Measurements from ENCODE around the gene SNED1. TPM values are rescaled to one million over a fixed set of nuclear protein-coding genes. Genes with fewer than 3 reads are reported as not detected.
A peak's percentile ranks its signal among the peaks of the same experiment; 100 is the strongest.

Gene SNED1
- 100 to 1,000 TPM in 1 of 5 donors, 10 to 100 TPM in 4; 11.4 to 106 (median 22.7) TPM for total RNA-seq
- 1 to 10 TPM; 2.0 to 2.7 (median 2.3) TPM for polyA plus RNA-seq
- long read RNA-seq, donor 1: 0 reads
- long read RNA-seq, donor 2: 0 reads
- long read RNA-seq, donor 3: 0 reads
- long read RNA-seq, donor 4: 0 reads
- long read RNA-seq, donor 5, partial matches to known transcripts: 0 of 12 reads
- long read RNA-seq, donor 5, other reads (novel, unspliced or antisense): 12 of 12 reads
- long read RNA-seq, donor 6: 0 reads
- long read RNA-seq, donor 7, partial matches to known transcripts: 0 of 9 reads
- long read RNA-seq, donor 7, other reads (novel, unspliced or antisense): 9 of 9 reads
- long read RNA-seq, donor 8: 0 reads
- long read RNA-seq, donor 9: 0 reads
- long read RNA-seq, donor 10: 0 reads

DNA sequence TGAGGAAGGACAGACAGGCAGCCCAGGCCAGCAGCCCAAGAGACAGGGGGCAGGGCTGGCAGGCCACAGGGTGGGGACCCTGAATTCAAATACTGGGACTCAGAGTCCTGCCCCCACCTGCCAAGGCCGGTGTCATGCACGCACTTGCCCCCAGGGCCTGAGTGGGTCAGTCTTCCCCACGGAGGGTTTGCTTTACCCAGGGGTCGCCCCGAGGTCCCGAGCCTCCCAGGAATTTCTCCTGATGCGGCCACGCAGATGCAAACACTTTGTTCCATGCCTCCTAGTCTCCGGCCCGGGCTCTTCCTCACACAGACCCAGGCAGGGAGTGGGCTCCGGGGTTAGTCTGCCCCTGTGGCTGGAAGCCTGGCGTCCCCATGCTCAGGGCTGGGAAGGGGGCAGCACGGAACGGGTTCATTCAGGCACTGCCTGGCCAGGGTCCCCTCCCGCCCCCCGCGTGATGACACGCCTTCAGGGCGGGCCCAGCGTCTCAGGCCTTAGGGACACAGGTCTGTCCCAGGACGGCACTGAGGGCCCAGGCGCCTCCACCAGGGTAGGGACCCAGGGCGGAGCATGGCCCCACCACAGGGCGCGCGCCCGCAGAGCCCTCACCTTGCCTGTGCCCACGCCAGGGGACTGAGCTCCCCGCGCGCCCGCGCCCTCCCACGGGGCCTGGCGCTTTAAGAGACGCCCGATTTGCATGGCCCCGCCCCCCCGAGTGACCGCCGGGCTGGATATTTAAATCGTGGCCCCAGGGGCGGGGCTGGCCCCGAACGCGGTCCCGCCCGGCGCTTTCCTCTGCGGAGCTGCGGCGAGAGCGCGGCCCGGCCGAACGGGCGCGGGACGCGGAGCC lies at the start of gene SNED1:
Gene SNED1 (plus strand): TSS at position 763 of the 850 bp plus-strand sequence. CDS start 220 bp downstream, outside the sequence.
- TF ChIP-seq, protein P1, sequence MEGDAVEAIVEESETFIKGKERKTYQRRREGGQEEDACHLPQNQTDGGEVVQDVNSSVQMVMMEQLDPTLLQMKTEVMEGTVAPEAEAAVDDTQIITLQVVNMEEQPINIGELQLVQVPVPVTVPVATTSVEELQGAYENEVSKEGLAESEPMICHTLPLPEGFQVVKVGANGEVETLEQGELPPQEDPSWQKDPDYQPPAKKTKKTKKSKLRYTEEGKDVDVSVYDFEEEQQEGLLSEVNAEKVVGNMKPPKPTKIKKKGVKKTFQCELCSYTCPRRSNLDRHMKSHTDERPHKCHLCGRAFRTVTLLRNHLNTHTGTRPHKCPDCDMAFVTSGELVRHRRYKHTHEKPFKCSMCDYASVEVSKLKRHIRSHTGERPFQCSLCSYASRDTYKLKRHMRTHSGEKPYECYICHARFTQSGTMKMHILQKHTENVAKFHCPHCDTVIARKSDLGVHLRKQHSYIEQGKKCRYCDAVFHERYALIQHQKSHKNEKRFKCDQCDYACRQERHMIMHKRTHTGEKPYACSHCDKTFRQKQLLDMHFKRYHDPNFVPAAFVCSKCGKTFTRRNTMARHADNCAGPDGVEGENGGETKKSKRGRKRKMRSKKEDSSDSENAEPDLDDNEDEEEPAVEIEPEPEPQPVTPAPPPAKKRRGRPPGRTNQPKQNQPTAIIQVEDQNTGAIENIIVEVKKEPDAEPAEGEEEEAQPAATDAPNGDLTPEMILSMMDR (IDR thresholded peaks at IDR 0.05): no peak
- TF ChIP-seq POLR2AphosphoS5 (IDR thresholded peaks at IDR 0.05): peak; percentile 1 to 59 (median 25)
- Histone ChIP-seq H3K4me1 (peaks cover 26 to 63% (median 62%) of the 10 kb centered on the region in 4 donors), H3K9me3 (peaks cover 0 to 4% (median under 1%) of the 10 kb centered on the region in 4 donors), H3K27me3 (peaks cover 0 to 16% (median 0%) of the 10 kb centered on the region in 3 donors), H3K36me3 (peaks cover 0 to 3% (median under 1%) of the 10 kb centered on the region in 4 donors), H3K27ac (peak within 1 kb of the TSS; percentile 71 to 90 (median 84)), H3K4me3 (peak within 1 kb of the TSS; percentile 62 to 78 (median 68))
- intact Hi-C loops (cut with DNase I; ENCODE audit: low total_unique reads): no loop called here
- peak; percentile 93 to 94 for DNase-seq
- 0 to 13% (median 3%) methylated on average over 19 to 61 of the region's 61 CpGs for WGBS, 5 donors

- H3K9me3 ChIP-seq: no peaks in the 10 kb centered on the region
- DNase-seq: peak; percentile 1 to 24
- H3K27ac ChIP-seq: no peak overlapping the region
- H3K4me1 ChIP-seq: no peaks in the 10 kb centered on the region
- WGBS, 5 donors: 80 to 90% (median 88%) methylated on average over 17 to 23 of the region's 23 CpGs
- peaks cover 0 to 14% (median 0%) of the 10 kb centered on the region in 3 donors for H3K27me3 ChIP-seq
- no peak for TF ChIP-seq POLR2AphosphoS5 (IDR thresholded peaks at IDR 0.05)
- H3K4me3 ChIP-seq: no peak overlapping the region
- intact Hi-C loops (cut with DNase I; ENCODE audit: low total_unique reads): no loop called here
- H3K36me3 ChIP-seq: no peaks in the 10 kb centered on the region
These were observed 49.3 kb upstream of the SNED1 start for GRCh38 chr2:240948905-240949790.

DNA sequence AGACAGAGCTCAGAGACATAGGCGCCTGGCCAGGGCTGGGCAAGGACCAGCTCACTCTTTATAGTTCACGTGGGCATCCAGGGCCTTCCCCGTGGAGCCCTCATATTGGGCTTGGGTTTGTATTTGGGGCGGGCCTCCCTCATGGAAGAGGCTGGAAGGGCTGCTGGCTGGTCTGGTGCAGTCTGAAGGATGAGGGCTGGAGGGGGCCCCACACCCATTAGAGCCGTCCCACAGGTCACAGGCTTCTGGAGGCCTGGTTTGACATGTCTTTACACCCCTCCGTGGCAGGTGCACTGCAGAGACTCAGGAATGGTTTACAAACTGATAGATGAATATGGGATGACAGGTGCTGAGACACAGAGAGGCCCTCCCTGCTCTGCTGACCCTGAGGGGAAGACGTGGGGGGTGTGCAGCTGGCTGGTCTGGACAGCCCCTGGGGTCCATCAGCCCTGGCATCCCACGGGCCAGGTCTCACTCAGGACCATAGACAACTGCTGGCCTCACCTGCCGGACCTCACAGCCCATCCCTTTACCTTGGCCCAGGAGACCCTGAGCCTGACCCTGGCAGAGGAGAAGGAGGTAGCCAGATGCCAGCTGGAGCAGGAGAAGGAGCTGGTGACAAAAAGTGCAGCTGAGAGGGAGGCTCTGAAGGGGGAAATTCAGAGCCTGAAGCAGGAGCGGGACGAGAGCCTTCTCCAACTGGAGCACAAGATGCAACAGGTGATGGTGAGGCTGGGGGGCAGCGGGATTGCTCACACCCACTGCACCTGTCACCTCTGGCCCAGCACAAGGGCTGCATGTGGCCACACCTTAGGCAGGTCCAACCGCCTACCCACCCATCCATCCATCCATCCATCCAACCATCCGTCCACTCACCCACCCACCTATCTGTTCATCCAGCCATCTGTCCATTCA lies 48.4 kb upstream of the SNED1 start:
- no peaks in the 10 kb centered on the region for H3K4me1 ChIP-seq
- H3K4me3 ChIP-seq: no peak overlapping the region
- intact Hi-C loops (cut with DNase I; ENCODE audit: low total_unique reads): no loop called here
- DNase-seq: peak; percentile 1 to 11
- H3K27me3 ChIP-seq: peaks cover 0 to 20% (median 0%) of the 10 kb centered on the region in 3 donors
- no peak overlapping the region for H3K27ac ChIP-seq
- H3K9me3 ChIP-seq: no peaks in the 10 kb centered on the region
- TF ChIP-seq, protein P1 (IDR thresholded peaks at IDR 0.05): no peak
- no peak for TF ChIP-seq POLR2AphosphoS5 (IDR thresholded peaks at IDR 0.05)
- TF ChIP-seq EP300 (IDR thresholded peaks at IDR 0.05): no peak
- no peak for TF ChIP-seq POLR2A (IDR thresholded peaks at IDR 0.05)
- H3K36me3 ChIP-seq: no peaks in the 10 kb centered on the region
- WGBS, 5 donors: 74 to 94% (median 84%) methylated on average over 13 to 14 of the region's 14 CpGs

GRCh38 chr2:240951045-240951594 lies 47.3 kb upstream of the SNED1 start:
- Histone ChIP-seq H3K9me3 (no peaks in the 10 kb centered on the region), H3K27ac (no peak overlapping the region), H3K36me3 (no peaks in the 10 kb centered on the region), H3K27me3 (peaks cover 0 to 31% (median 0%) of the 10 kb centered on the region in 3 donors), H3K4me1 (peaks cover 0 to 5% (median 0%) of the 10 kb centered on the region in 4 donors), H3K4me3 (no peak overlapping the region)
- DNase-seq: no peak
- 84 to 92% (median 87%) methylated on average over 3 of the region's 3 CpGs for WGBS, 5 donors
- no peak for TF ChIP-seq EP300 (IDR thresholded peaks at IDR 0.05)
- TF ChIP-seq POLR2A (IDR thresholded peaks at IDR 0.05): no peak
- TF ChIP-seq, protein P1 (IDR thresholded peaks at IDR 0.05): no peak
- TF ChIP-seq POLR2AphosphoS5 (IDR thresholded peaks at IDR 0.05): no peak
- intact Hi-C loops (cut with DNase I; ENCODE audit: low total_unique reads): no loop called here
